ENCODE data around the gene ID3. TPM values are rescaled to one million over a fixed set of nuclear protein-coding genes. Genes with fewer than 3 reads are reported as not detected.

ID3 gene
- polyA plus RNA-seq, 1 donor from 2014 or later = 8.0 TPM

DNA sequence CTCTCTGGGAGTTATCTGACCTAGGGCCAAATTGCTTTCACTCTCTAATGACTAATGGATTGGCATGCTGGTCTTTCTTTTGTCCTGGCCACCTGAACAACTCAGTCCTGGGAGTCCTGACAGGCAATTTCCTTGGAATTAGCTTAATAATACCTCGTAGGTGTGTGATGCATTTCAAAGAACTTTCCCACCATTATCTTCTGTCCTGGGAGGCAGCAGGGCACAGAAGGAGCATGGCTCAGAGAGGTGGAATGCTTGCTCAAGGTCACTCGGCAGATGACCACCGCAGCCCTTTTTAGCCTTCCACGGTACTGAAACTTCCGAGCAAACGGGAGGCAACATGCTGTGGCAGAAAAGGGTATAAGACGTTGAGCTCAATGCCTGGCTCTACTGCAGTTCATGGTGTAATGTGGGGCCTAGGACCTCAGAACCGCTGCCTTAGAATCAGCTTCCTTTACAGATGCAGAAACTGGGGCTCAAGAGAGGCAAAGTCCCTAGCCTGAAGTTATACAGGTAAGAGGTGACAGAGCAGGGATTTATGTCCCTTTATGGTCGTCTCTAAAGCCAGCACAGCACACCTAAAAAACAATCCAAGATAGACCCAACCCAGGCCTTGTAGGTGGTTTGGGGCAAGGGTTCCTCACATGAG, 3.2 kb downstream of the ID3 start:
- Histone ChIP-seq H3K27ac (ENCODE audit: low read length) (no peak overlapping the region), H3K4me2 (ENCODE audit: low read length) (no peak overlapping the region), H2AFZ (ENCODE audit: low read depth, low read length) (no peak overlapping the region), H4K20me1 (ENCODE audit: insufficient read depth) (no peaks in the 10 kb centered on the region), H3K4me3 (ENCODE audit: low read length) (peak overlapping the region; percentile 71), H3K27me3 (ENCODE audit: insufficient read depth, low read depth, low read length) (peaks cover 70% of the 10 kb centered on the region), H3K9me2 (ENCODE audit: insufficient read depth, low read length) (no peaks in the 10 kb centered on the region), H3K79me2 (replicated peaks; ENCODE audit: insufficient read depth, low read length) (no peaks in the 10 kb centered on the region), H3K9ac (ENCODE audit: low read length) (no peak overlapping the region), H3F3A (ENCODE audit: insufficient read depth, low read length, poor library complexity, severe bottlenecking) (peaks cover 4% of the 10 kb centered on the region), H3K36me3 (ENCODE audit: insufficient read depth, low read length) (no peaks in the 10 kb centered on the region), H3K9me3 (ENCODE audit: low read length) (no peaks in the 10 kb centered on the region)
- TF ChIP-seq RAD21 (conservative IDR thresholded peaks at IDR 0.05) (no peak), MXI1 (conservative IDR thresholded peaks at IDR 0.05; ENCODE audit: poor library complexity, severe bottlenecking) (no peak), TAF1 (IDR thresholded peaks at IDR 0.05; ENCODE audit: low read depth) (no peak), EP300 (conservative IDR thresholded peaks at IDR 0.05; ENCODE audit: poor library complexity, severe bottlenecking) (no peak), POLR2AphosphoS5 (IDR thresholded peaks at IDR 0.05) (no peak), SMC3 (conservative IDR thresholded peaks at IDR 0.05; ENCODE audit: poor library complexity) (no peak), EZH2 (IDR thresholded peaks at IDR 0.05; ENCODE audit: borderline replicate concordance, insufficient read depth, low read length, poor library complexity, severe bottlenecking) (no peak)
- TF ChIP-seq, protein P1, sequence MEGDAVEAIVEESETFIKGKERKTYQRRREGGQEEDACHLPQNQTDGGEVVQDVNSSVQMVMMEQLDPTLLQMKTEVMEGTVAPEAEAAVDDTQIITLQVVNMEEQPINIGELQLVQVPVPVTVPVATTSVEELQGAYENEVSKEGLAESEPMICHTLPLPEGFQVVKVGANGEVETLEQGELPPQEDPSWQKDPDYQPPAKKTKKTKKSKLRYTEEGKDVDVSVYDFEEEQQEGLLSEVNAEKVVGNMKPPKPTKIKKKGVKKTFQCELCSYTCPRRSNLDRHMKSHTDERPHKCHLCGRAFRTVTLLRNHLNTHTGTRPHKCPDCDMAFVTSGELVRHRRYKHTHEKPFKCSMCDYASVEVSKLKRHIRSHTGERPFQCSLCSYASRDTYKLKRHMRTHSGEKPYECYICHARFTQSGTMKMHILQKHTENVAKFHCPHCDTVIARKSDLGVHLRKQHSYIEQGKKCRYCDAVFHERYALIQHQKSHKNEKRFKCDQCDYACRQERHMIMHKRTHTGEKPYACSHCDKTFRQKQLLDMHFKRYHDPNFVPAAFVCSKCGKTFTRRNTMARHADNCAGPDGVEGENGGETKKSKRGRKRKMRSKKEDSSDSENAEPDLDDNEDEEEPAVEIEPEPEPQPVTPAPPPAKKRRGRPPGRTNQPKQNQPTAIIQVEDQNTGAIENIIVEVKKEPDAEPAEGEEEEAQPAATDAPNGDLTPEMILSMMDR (IDR thresholded peaks at IDR 0.05; ENCODE audit: poor library complexity, severe bottlenecking) = no peak
- TF ChIP-seq, protein P2, sequence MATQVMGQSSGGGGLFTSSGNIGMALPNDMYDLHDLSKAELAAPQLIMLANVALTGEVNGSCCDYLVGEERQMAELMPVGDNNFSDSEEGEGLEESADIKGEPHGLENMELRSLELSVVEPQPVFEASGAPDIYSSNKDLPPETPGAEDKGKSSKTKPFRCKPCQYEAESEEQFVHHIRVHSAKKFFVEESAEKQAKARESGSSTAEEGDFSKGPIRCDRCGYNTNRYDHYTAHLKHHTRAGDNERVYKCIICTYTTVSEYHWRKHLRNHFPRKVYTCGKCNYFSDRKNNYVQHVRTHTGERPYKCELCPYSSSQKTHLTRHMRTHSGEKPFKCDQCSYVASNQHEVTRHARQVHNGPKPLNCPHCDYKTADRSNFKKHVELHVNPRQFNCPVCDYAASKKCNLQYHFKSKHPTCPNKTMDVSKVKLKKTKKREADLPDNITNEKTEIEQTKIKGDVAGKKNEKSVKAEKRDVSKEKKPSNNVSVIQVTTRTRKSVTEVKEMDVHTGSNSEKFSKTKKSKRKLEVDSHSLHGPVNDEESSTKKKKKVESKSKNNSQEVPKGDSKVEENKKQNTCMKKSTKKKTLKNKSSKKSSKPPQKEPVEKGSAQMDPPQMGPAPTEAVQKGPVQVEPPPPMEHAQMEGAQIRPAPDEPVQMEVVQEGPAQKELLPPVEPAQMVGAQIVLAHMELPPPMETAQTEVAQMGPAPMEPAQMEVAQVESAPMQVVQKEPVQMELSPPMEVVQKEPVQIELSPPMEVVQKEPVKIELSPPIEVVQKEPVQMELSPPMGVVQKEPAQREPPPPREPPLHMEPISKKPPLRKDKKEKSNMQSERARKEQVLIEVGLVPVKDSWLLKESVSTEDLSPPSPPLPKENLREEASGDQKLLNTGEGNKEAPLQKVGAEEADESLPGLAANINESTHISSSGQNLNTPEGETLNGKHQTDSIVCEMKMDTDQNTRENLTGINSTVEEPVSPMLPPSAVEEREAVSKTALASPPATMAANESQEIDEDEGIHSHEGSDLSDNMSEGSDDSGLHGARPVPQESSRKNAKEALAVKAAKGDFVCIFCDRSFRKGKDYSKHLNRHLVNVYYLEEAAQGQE (IDR thresholded peaks at IDR 0.05; ENCODE audit: borderline replicate concordance) = no peak

DNA sequence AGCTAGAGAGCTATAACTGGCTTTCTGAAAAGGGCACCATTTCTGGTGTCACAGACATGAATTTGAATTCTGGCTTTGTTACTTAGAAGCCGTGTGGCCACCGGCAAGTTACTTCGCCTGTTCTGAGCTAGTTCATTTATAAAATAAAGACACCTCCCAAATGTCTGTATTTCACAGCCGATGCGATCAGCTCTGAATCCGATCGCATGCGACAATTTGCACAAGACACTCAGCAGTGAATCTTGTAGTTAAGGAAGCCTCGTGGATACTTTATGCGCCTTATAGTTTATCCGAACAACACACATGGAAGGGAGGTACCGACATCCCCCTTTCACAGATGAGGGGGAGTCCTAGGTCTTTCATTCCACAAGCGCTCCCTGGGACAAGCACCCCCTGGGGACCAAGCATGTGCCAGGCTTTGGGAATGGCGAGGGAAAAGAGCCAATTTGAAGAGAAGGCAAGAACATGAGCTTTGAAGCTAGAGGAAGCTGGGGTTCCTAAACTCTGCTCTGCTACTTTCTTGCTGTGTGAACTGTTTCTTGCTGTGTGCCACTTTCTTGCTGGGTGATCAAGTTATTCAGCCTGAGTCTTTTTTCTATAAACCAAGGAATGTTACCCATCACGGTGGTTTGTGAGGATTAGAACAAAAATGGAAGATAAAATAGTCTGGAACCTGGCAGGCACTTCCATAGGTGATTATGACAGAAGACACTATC, 3.9 kb downstream of the ID3 start:
- no peaks in the 10 kb centered on the region for H3K79me2 ChIP-seq (replicated peaks; ENCODE audit: insufficient read depth, low read length)
- H3K9ac ChIP-seq (ENCODE audit: low read length) = peak overlapping the region; percentile 33
- no peaks in the 10 kb centered on the region for H3K9me3 ChIP-seq (ENCODE audit: low read length)
- TF ChIP-seq, protein P1 (IDR thresholded peaks at IDR 0.05; ENCODE audit: poor library complexity, severe bottlenecking) = peak; percentile 5
- no peak for TF ChIP-seq POLR2AphosphoS5 (IDR thresholded peaks at IDR 0.05)
- TF ChIP-seq MXI1 (conservative IDR thresholded peaks at IDR 0.05; ENCODE audit: poor library complexity, severe bottlenecking) = peak; percentile 30
- H3K27ac ChIP-seq (ENCODE audit: low read length) = no peak overlapping the region
- H4K20me1 ChIP-seq (ENCODE audit: insufficient read depth) = no peaks in the 10 kb centered on the region
- H2AFZ ChIP-seq (ENCODE audit: low read depth, low read length) = no peak overlapping the region
- H3F3A ChIP-seq (ENCODE audit: insufficient read depth, low read length, poor library complexity, severe bottlenecking) = peaks cover 4% of the 10 kb centered on the region
- peak overlapping the region; percentile 71 for H3K4me3 ChIP-seq (ENCODE audit: low read length)
- no peaks in the 10 kb centered on the region for H3K9me2 ChIP-seq (ENCODE audit: insufficient read depth, low read length)
- H3K36me3 ChIP-seq (ENCODE audit: insufficient read depth, low read length) = no peaks in the 10 kb centered on the region
- peaks cover 67% of the 10 kb centered on the region for H3K27me3 ChIP-seq (ENCODE audit: insufficient read depth, low read depth, low read length)
- peak overlapping the region; percentile 31 for H3K4me2 ChIP-seq (ENCODE audit: low read length)

Data from neural cell (in vitro differentiated cells).